ENCODE measurements around the gene DAPK1.
"Not testable (repeated sequence)": the region's sequence is repeated elsewhere in the genome, so short reads cannot be mapped to it uniquely, and the experiment has no call there.

Gene DAPK1

GRCh38 chr9:87741891-87742290 is 244.2 kb downstream of the DAPK1 start:
- no peak overlapping the region for H3K27ac Mint-ChIP-seq
- H3K4me1 Mint-ChIP-seq (ENCODE audit: low read depth): no peaks in the 10 kb centered on the region
- no peak overlapping the region for H3K4me3 Mint-ChIP-seq
- no peaks in the 10 kb centered on the region for H3K36me3 Mint-ChIP-seq (ENCODE audit: low read depth)
- H3K9me3 Mint-ChIP-seq: peaks cover 4% of the 10 kb centered on the region
- peaks cover 29% of the 10 kb centered on the region for H3K27me3 Mint-ChIP-seq (ENCODE audit: low read depth)

- Mint-ChIP-seq H3K27ac (no peak overlapping the region), H3K27me3 (ENCODE audit: low read depth) (peaks cover 29% of the 10 kb centered on the region)
Measured at GRCh38 chr9:87742813-87743428, 245.3 kb downstream of the DAPK1 start.

GRCh38 chr9:87744247-87744646 is 246.6 kb downstream of the DAPK1 start:
- not testable (repeated sequence) for H3K4me3 Mint-ChIP-seq; H3K27ac Mint-ChIP-seq; H3K4me1 Mint-ChIP-seq (ENCODE audit: low read depth); H3K9me3 Mint-ChIP-seq; H3K36me3 Mint-ChIP-seq (ENCODE audit: low read depth)
- H3K27me3 Mint-ChIP-seq (ENCODE audit: low read depth): peaks cover 36% of the 10 kb centered on the region

More at GRCh38 chr9:87742813-87743428, 245.3 kb downstream of the DAPK1 start:
- H3K4me3 Mint-ChIP-seq: no peak overlapping the region
- peaks cover 4% of the 10 kb centered on the region for H3K9me3 Mint-ChIP-seq
- H3K4me1 Mint-ChIP-seq (ENCODE audit: low read depth): no peaks in the 10 kb centered on the region
- no peaks in the 10 kb centered on the region for H3K36me3 Mint-ChIP-seq (ENCODE audit: low read depth)

GRCh38 chr9:87746186-87746585 is 248.5 kb downstream of the DAPK1 start:
- H3K4me3 Mint-ChIP-seq: no peak overlapping the region

GRCh38 chr9:87748881-87749280 is 251.2 kb downstream of the DAPK1 start:
- no peak overlapping the region for H3K4me3 Mint-ChIP-seq

More at GRCh38 chr9:87746186-87746585, 248.5 kb downstream of the DAPK1 start:
- no peak overlapping the region for H3K27ac Mint-ChIP-seq
- H3K27me3 Mint-ChIP-seq (ENCODE audit: low read depth): peaks cover 23% of the 10 kb centered on the region
- no peaks in the 10 kb centered on the region for H3K36me3 Mint-ChIP-seq (ENCODE audit: low read depth)
- no peaks in the 10 kb centered on the region for H3K4me1 Mint-ChIP-seq (ENCODE audit: low read depth)
- H3K9me3 Mint-ChIP-seq: peaks cover 4% of the 10 kb centered on the region

GRCh38 chr9:87749335-87750035 is 251.8 kb downstream of the DAPK1 start:
- H3K27me3 Mint-ChIP-seq (ENCODE audit: low read depth): peaks cover 12% of the 10 kb centered on the region
- H3K9me3 Mint-ChIP-seq: peaks cover 10% of the 10 kb centered on the region
- H3K4me1 Mint-ChIP-seq (ENCODE audit: low read depth): no peaks in the 10 kb centered on the region
- no peaks in the 10 kb centered on the region for H3K36me3 Mint-ChIP-seq (ENCODE audit: low read depth)
- no peak overlapping the region for H3K4me3 Mint-ChIP-seq
- H3K27ac Mint-ChIP-seq: no peak overlapping the region

More at GRCh38 chr9:87748881-87749280, 251.2 kb downstream of the DAPK1 start:
- Mint-ChIP-seq H3K4me1 (ENCODE audit: low read depth) (no peaks in the 10 kb centered on the region), H3K36me3 (ENCODE audit: low read depth) (no peaks in the 10 kb centered on the region), H3K27me3 (ENCODE audit: low read depth) (peaks cover 12% of the 10 kb centered on the region), H3K9me3 (peaks cover 10% of the 10 kb centered on the region), H3K27ac (no peak overlapping the region)

GRCh38 chr9:87750726-87751125 is 253.1 kb downstream of the DAPK1 start:
- Mint-ChIP-seq H3K4me1 (ENCODE audit: low read depth) (no peaks in the 10 kb centered on the region), H3K9me3 (peaks cover 10% of the 10 kb centered on the region), H3K27me3 (ENCODE audit: low read depth) (peaks cover 12% of the 10 kb centered on the region), H3K27ac (no peak overlapping the region), H3K36me3 (ENCODE audit: low read depth) (no peaks in the 10 kb centered on the region), H3K4me3 (no peak overlapping the region)

- Mint-ChIP-seq H3K4me3 (no peak overlapping the region), H3K36me3 (ENCODE audit: low read depth) (no peaks in the 10 kb centered on the region), H3K27me3 (ENCODE audit: low read depth) (peaks cover 8% of the 10 kb centered on the region), H3K27ac (no peak overlapping the region), H3K9me3 (peaks cover 10% of the 10 kb centered on the region), H3K4me1 (ENCODE audit: low read depth) (no peaks in the 10 kb centered on the region)
Measured at GRCh38 chr9:87751423-87751822, 253.8 kb downstream of the DAPK1 start.

GRCh38 chr9:87751868-87752267 is 254.2 kb downstream of the DAPK1 start:
- Mint-ChIP-seq H3K4me1 (ENCODE audit: low read depth) (no peaks in the 10 kb centered on the region), H3K9me3 (peaks cover 10% of the 10 kb centered on the region), H3K36me3 (ENCODE audit: low read depth) (no peaks in the 10 kb centered on the region)

GRCh38 chr9:87753313-87753712 is 255.6 kb downstream of the DAPK1 start:
- H3K27me3 Mint-ChIP-seq (ENCODE audit: low read depth): peaks cover 7% of the 10 kb centered on the region
- no peak overlapping the region for H3K4me3 Mint-ChIP-seq
- H3K9me3 Mint-ChIP-seq: peaks cover 10% of the 10 kb centered on the region
- H3K4me1 Mint-ChIP-seq (ENCODE audit: low read depth): no peaks in the 10 kb centered on the region
- no peak overlapping the region for H3K27ac Mint-ChIP-seq
- no peaks in the 10 kb centered on the region for H3K36me3 Mint-ChIP-seq (ENCODE audit: low read depth)

More at GRCh38 chr9:87751868-87752267, 254.2 kb downstream of the DAPK1 start:
- Mint-ChIP-seq H3K27ac (no peak overlapping the region), H3K27me3 (ENCODE audit: low read depth) (peaks cover 7% of the 10 kb centered on the region), H3K4me3 (no peak overlapping the region)
